Liver (tissue), 9 donors: ENCODE measurements around the gene PITPNB. TPM values are rescaled to one million over a fixed set of nuclear protein-coding genes. Genes with fewer than 3 reads are reported as not detected.

Source experiments
- DNase-seq: peaks from one replicate; pipeline ENCODE4 v3.0.0-alpha.2; 2017; ENCODE audit warnings: low spot score
- H3K27ac ChIP-seq, 2 donors: one replicate each; pipeline ENCODE4 v1.7.0; 2013; ENCODE audit warnings: inconsistent platforms in 2 of 2, low read length in 2 of 2, control low read depth in 1 of 2, low read depth in 1 of 2, mild to moderate bottlenecking in 1 of 2
- H3K27me3 ChIP-seq, 4 donors: one replicate each; pipeline versions ENCODE4 v1.6.1 to v1.7.0; 2013; ENCODE audit warnings: low read length in 3 of 4, inconsistent platforms in 1 of 4, mild to moderate bottlenecking in 1 of 4, moderate library complexity in 1 of 4; ENCODE audit not compliant: control insufficient read depth in 4 of 4, insufficient read depth in 4 of 4
- H3K36me3 ChIP-seq, 4 donors: one replicate each; pipeline versions ENCODE4 v1.6.1 to v1.7.0; 2013; ENCODE audit warnings: low read length in 3 of 4, mild to moderate bottlenecking in 3 of 4, low read depth in 1 of 4, moderate library complexity in 1 of 4; ENCODE audit not compliant: control insufficient read depth in 4 of 4, insufficient read depth in 3 of 4
- H3K4me1 ChIP-seq, 4 donors: one replicate each; pipeline versions ENCODE4 v1.6.1 to v1.7.0; 2013; ENCODE audit warnings: low read length in 3 of 4, mild to moderate bottlenecking in 3 of 4, moderate library complexity in 1 of 4; ENCODE audit not compliant: control insufficient read depth in 4 of 4, insufficient read depth in 4 of 4
- H3K4me3 ChIP-seq, 3 donors: one replicate each; pipeline versions ENCODE4 v1.6.1 to v1.7.0; 2013; ENCODE audit warnings: low read length in 3 of 3, control low read depth in 1 of 3, low read depth in 1 of 3, mild to moderate bottlenecking in 1 of 3
- H3K9ac ChIP-seq, 2 donors: one replicate each; pipeline ENCODE4 v1.7.0; 2013; ENCODE audit warnings: low read length in 2 of 2, mild to moderate bottlenecking in 2 of 2, moderate library complexity in 2 of 2, control low read depth in 1 of 2, low read depth in 1 of 2
- H3K9me3 ChIP-seq, 4 donors: one replicate each; pipeline versions ENCODE4 v1.6.1 to v1.7.0; 2013; ENCODE audit warnings: low read length in 3 of 4; ENCODE audit not compliant: control insufficient read depth in 4 of 4
- ATF3 ChIP-seq: IDR thresholded peaks from 2 replicates; pipeline ENCODE4 v1.6.1; 2016; ENCODE audit warnings: antibody characterized with exemption
- CTCF ChIP-seq: fragments of 150-350 bp; IDR thresholded peaks from 2 replicates; pipeline ENCODE4 v1.5.1; 2017; ENCODE audit warnings: improper control_type of control experiment, low read depth, low read length; ENCODE audit not compliant: missing input control
- EGR1 ChIP-seq, 2 donors: IDR thresholded peaks; 2 replicates each; pipeline ENCODE4 v1.6.1; 2016 to 2018; ENCODE audit warnings: antibody characterized with exemption in 2 of 2, low read depth in 2 of 2
- FOXA1 ChIP-seq: IDR thresholded peaks from 2 replicates; pipeline ENCODE4 v1.6.1; 2016; ENCODE audit warnings: antibody characterized with exemption
- FOXA2 ChIP-seq: IDR thresholded peaks from 2 replicates; pipeline ENCODE4 v1.6.1; 2016; ENCODE audit warnings: antibody characterized with exemption
- GABPA ChIP-seq, 2 donors: IDR thresholded peaks in 1 of 2; conservative IDR thresholded peaks in 1 of 2; 2 replicates each; pipeline ENCODE4 v1.6.1; 2016; ENCODE audit warnings: antibody characterized with exemption in 2 of 2, mild to moderate bottlenecking in 1 of 2, moderate library complexity in 1 of 2
- HNF4A ChIP-seq, 2 donors: conservative IDR thresholded peaks; 2 replicates each; pipeline ENCODE4 v1.6.1; 2016; ENCODE audit warnings: antibody characterized with exemption in 2 of 2, mild to moderate bottlenecking in 2 of 2
- HNF4G ChIP-seq: IDR thresholded peaks from 2 replicates; pipeline ENCODE4 v1.6.1; 2016; ENCODE audit warnings: antibody characterized with exemption
- JUND ChIP-seq, 2 donors: IDR thresholded peaks; 2 replicates each; pipeline ENCODE4 v1.6.1; 2016; ENCODE audit warnings: antibody characterized with exemption in 2 of 2
- NR2F2 ChIP-seq: IDR thresholded peaks from 2 replicates; pipeline ENCODE4 v1.6.1; 2016; ENCODE audit warnings: antibody characterized with exemption
- RAD21 ChIP-seq, 2 donors: IDR thresholded peaks; 2 replicates each; pipeline ENCODE4 v1.6.1; 2016; ENCODE audit warnings: antibody characterized with exemption in 2 of 2, mild to moderate bottlenecking in 2 of 2
- REST ChIP-seq: IDR thresholded peaks from 2 replicates; pipeline ENCODE4 v1.6.1; 2016; ENCODE audit warnings: antibody characterized with exemption, mild to moderate bottlenecking
- RXRA ChIP-seq, 2 donors: IDR thresholded peaks; 2 replicates each; pipeline ENCODE4 v1.6.1; 2017 to 2018; ENCODE audit warnings: antibody characterized with exemption in 2 of 2, mild to moderate bottlenecking in 1 of 2
- SP1 ChIP-seq: IDR thresholded peaks from 2 replicates; pipeline ENCODE4 v1.6.1; 2018; ENCODE audit warnings: antibody characterized with exemption, mild to moderate bottlenecking
- TAF1 ChIP-seq: conservative IDR thresholded peaks from 2 replicates; pipeline ENCODE4 v1.6.1; 2016; ENCODE audit warnings: antibody characterized with exemption, mild to moderate bottlenecking
- YY1 ChIP-seq: IDR thresholded peaks from 2 replicates; pipeline ENCODE4 v1.6.1; 2016; ENCODE audit warnings: antibody characterized with exemption, mild to moderate bottlenecking
- WGBS: extraction: QIAGEN DNeasy Blood & Tissue Kit; methylation state at CpG from one replicate; pipeline ENCODE4 v1.1.7; 2013; 5-methylcytosine and 5-hydroxymethylcytosine counted together
- polyA plus RNA-seq, 2 donors: library from polyadenylated mRNA; stranded (reverse) in 1 of 2; unstranded in 1 of 2; fragments of 200-250 nt in 1 of 2; fragments of >200 nt in 1 of 2; fragmentation: Nextera tagmentation in 1 of 2; extraction: Ambion mirVana in 1 of 2; gene quantifications; one replicate each; pipeline versions ENCODE4 v1.2.1 to v1.2.3, GENCODE V29; 2013 to 2015
- total RNA-seq, 2 donors: library from RNA; depleted of rRNA; stranded (reverse); fragments of >200 nt; gene quantifications; one replicate each; pipeline ENCODE4 v1.2.3, GENCODE V29; 2014
- TF ChIP-seq, protein P1 (sequence below): IDR thresholded peaks from 2 replicates; pipeline ENCODE4 v1.6.1; 2016; ENCODE audit warnings: antibody characterized with exemption
- TF ChIP-seq, protein P2 (sequence below): IDR thresholded peaks from 2 replicates; pipeline ENCODE4 v1.6.1; 2016; ENCODE audit warnings: antibody characterized with exemption
- donor health status: healthy.
- donor health status: healthy.
- donor health status: healthy.
- donor health status: healthy.
- donor health status: healthy.

PITPNB gene
- total and polyA plus RNA-seq, 4 donors: 18.4 to 57.4 (median 34.4) TPM

DNA sequence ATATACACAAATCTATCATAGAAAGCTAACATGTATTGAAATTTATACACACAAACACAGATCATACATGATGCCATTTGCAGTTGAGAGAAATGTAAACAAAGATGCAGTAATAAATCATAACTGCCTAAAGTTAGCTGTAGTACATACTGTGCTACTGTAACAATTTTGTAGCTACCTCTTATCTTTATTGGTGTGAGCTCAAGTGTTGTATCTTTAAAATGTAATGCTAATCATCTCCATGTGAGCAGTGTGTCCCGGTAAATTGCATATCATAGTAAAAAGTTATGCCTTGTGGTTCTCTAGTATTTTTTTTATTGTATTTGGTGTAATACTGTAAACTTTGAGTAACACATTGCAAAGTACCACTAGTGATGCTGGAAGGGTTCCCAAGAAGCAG, 16.8 kb upstream of the PITPNB start:
- Histone ChIP-seq H3K9ac (no peak overlapping the region), H3K4me3 (no peak overlapping the region), H3K9me3 (no peaks in the 10 kb centered on the region), H3K27ac (no peak overlapping the region), H3K27me3 (no peaks in the 10 kb centered on the region), H3K4me1 (no peaks in the 10 kb centered on the region), H3K36me3 (no peaks in the 10 kb centered on the region)
- WGBS: 87% methylated on average over 1 of the region's 1 CpG
- no peak for TF ChIP-seq ATF3
- no peak for TF ChIP-seq FOXA1
- DNase-seq: no peak

GRCh38 chr22:27934069-27934468, 15.0 kb upstream of the PITPNB start:
- Histone ChIP-seq H3K36me3 (no peaks in the 10 kb centered on the region), H3K4me1 (no peaks in the 10 kb centered on the region), H3K9me3 (no peaks in the 10 kb centered on the region), H3K27ac (peak overlapping the region in 1 of 2 donors; percentile 31), H3K27me3 (no peaks in the 10 kb centered on the region), H3K4me3 (no peak overlapping the region), H3K9ac (no peak overlapping the region)
- no peak for TF ChIP-seq GABPA (IDR thresholded peaks at IDR 0.05 in 1 of 2, conservative IDR thresholded peaks at IDR 0.05 in 1 of 2)
- TF ChIP-seq SP1: no peak
- no peak for TF ChIP-seq RXRA (IDR thresholded peaks at IDR 0.05)
- no peak for TF ChIP-seq HNF4A (conservative IDR thresholded peaks at IDR 0.05)
- 94% methylated on average over 5 of the region's 5 CpGs for WGBS
- no peak for DNase-seq

GRCh38 chr22:27933186-27933983, 14.3 kb upstream of the PITPNB start:
- Histone ChIP-seq H3K9me3 (no peaks in the 10 kb centered on the region), H3K9ac (peak overlapping the region; percentile 90 to 92), H3K27me3 (no peaks in the 10 kb centered on the region), H3K4me3 (peak overlapping the region; percentile 47 to 85 (median 69)), H3K4me1 (no peaks in the 10 kb centered on the region), H3K27ac (peak overlapping the region; percentile 73 to 84), H3K36me3 (peaks cover 0 to 1% (median 0%) of the 10 kb centered on the region in 4 donors)
- no peak for DNase-seq
- WGBS: 45% methylated on average over 9 of the region's 9 CpGs
- peak in 1 of 2 donors; percentile 44 for TF ChIP-seq RAD21 (IDR thresholded peaks at IDR 0.05)
- peak in 1 of 2 donors; percentile 32 for TF ChIP-seq GABPA (IDR thresholded peaks at IDR 0.05 in 1 of 2, conservative IDR thresholded peaks at IDR 0.05 in 1 of 2)
- TF ChIP-seq RXRA (IDR thresholded peaks at IDR 0.05): peak; percentile 86 to 89
- TF ChIP-seq ATF3: no peak
- TF ChIP-seq EGR1 (IDR thresholded peaks at IDR 0.05; ENCODE audit: low read depth in 2 of 2): peak in 1 of 2 donors; percentile 37
- no peak for TF ChIP-seq FOXA1
- peak; percentile 68 to 75 for TF ChIP-seq HNF4A (conservative IDR thresholded peaks at IDR 0.05)
- TF ChIP-seq FOXA2: no peak
- no peak for TF ChIP-seq NR2F2
- peak; percentile 55 to 74 for TF ChIP-seq JUND (IDR thresholded peaks at IDR 0.05)
- peak; percentile 38 for TF ChIP-seq TAF1
- TF ChIP-seq SP1: peak; percentile 73
- peak; percentile 39 for TF ChIP-seq HNF4G
- no peak for TF ChIP-seq CTCF
- TF ChIP-seq YY1: peak; percentile 83
- TF ChIP-seq, protein P1, sequence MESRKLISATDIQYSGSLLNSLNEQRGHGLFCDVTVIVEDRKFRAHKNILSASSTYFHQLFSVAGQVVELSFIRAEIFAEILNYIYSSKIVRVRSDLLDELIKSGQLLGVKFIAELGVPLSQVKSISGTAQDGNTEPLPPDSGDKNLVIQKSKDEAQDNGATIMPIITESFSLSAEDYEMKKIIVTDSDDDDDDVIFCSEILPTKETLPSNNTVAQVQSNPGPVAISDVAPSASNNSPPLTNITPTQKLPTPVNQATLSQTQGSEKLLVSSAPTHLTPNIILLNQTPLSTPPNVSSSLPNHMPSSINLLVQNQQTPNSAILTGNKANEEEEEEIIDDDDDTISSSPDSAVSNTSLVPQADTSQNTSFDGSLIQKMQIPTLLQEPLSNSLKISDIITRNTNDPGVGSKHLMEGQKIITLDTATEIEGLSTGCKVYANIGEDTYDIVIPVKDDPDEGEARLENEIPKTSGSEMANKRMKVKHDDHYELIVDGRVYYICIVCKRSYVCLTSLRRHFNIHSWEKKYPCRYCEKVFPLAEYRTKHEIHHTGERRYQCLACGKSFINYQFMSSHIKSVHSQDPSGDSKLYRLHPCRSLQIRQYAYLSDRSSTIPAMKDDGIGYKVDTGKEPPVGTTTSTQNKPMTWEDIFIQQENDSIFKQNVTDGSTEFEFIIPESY: peak; percentile 22
- TF ChIP-seq, protein P2, sequence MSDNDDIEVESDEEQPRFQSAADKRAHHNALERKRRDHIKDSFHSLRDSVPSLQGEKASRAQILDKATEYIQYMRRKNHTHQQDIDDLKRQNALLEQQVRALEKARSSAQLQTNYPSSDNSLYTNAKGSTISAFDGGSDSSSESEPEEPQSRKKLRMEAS: peak; percentile 58
- peak; percentile 66 for TF ChIP-seq REST
